Body of pancreas (tissue), 4 donors: ENCODE data around the gene ZNF432.

ENCODE experiments used
- POLR2A ChIP-seq, 3 donors: fragments of 450-650 bp; IDR thresholded peaks; one replicate each; pipeline ENCODE4 v1.6.1; 2016; ENCODE audit warnings: antibody characterized with exemption in 3 of 3, mild to moderate bottlenecking in 2 of 3
- TF ChIP-seq, protein P1 (sequence below), 7 experiments: fragments of 450-650 bp in 4 of 7; fragments of 200-600 bp in 3 of 7; sonication (generic) in 3 of 7; IDR thresholded peaks; one replicate each; pipeline ENCODE4 v1.5.1; 2016 to 2019; ENCODE audit warnings: antibody characterized with exemption in 7 of 7

DNA sequence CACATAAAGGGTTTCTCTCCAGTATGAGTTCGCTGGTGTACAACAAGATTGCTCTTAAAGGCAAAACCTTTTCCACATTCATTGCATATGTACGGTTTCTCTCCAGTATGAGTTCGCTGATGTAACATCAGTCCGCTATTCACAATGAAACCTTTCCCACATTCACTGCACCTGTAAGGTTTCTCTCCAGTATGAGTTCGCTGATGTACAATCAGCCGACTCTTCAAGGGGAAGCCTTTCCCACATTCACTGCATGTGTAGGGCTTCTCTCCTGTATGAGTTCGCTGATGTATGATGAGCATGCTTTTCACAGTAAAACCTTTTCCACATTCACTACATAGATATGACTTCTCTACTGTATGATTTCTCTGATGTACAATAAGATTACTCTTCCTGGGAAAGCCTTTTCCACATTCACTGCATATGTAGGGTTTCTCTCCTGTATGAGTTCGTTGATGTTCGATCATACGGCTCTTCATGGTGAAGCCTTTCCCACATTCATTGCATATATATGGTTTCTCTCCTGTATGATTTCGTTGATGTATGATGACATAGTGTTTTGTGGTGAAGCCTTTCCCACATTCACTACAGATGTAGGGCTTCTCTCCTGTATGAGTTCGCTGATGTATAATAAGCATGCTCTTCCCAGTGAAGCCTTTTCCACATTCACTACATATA lies 14.4 kb downstream of the ZNF432 start:
- no peak for TF ChIP-seq POLR2A (IDR thresholded peaks at IDR 0.05)
- TF ChIP-seq, protein P1, sequence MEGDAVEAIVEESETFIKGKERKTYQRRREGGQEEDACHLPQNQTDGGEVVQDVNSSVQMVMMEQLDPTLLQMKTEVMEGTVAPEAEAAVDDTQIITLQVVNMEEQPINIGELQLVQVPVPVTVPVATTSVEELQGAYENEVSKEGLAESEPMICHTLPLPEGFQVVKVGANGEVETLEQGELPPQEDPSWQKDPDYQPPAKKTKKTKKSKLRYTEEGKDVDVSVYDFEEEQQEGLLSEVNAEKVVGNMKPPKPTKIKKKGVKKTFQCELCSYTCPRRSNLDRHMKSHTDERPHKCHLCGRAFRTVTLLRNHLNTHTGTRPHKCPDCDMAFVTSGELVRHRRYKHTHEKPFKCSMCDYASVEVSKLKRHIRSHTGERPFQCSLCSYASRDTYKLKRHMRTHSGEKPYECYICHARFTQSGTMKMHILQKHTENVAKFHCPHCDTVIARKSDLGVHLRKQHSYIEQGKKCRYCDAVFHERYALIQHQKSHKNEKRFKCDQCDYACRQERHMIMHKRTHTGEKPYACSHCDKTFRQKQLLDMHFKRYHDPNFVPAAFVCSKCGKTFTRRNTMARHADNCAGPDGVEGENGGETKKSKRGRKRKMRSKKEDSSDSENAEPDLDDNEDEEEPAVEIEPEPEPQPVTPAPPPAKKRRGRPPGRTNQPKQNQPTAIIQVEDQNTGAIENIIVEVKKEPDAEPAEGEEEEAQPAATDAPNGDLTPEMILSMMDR (IDR thresholded peaks at IDR 0.05): no peak
